GM18907 (cell line): Measurements from ENCODE around the gene RNF32.
"Not testable (repeated sequence)": the region's sequence is repeated elsewhere in the genome, so short reads cannot be mapped to it uniquely, and the experiment has no call there.

Experiments
- ATAC-seq: cut with Tn5 transposase; IDR thresholded peaks from one replicate; pipeline ENCODE4 v1.9.1; 2021; ENCODE audit warnings: mild to moderate bottlenecking, moderate library complexity; ENCODE audit not compliant: unreplicated experiment

Gene RNF32

DNA sequence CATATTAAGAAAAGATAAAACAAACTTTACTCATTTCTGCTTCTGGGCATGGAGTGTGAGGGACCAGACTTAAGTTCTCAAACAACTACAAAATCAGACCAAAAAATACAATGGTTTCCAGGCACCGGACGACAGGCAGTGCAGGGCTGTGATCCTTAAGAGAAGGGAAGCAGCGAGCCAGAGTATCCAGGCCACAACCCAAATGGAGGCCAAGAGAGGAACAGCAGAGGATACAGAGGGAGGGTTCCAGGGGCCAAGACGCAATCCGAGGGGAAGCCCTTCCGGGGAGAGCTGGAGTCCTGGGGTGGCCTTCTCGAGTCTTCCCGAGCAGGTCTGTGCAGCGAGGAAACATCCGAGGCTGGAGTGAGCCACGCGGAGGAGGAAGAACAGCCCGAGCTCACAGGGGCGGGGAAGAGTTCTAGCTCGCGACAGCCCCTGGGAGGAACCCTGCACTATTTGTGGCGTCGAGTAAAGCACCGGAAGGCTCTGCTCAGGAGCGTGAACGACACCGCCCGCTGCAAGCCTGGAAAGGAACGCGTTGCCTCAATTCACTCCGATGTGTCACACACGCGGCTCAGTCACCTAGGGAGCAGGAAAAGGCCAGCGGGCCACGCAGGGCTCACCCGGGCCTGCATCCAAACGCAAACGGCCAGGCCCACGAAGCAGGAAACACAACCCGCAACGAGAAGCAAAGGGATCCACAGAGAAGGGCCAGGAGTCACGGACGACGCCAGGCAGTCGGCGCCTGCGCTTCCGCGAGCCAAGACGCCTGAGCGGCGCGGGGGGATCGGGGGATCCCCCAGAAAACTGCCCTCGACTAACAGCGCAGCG, 933 bp upstream of the RNF32 start:
- ATAC-seq, result no peak

DNA sequence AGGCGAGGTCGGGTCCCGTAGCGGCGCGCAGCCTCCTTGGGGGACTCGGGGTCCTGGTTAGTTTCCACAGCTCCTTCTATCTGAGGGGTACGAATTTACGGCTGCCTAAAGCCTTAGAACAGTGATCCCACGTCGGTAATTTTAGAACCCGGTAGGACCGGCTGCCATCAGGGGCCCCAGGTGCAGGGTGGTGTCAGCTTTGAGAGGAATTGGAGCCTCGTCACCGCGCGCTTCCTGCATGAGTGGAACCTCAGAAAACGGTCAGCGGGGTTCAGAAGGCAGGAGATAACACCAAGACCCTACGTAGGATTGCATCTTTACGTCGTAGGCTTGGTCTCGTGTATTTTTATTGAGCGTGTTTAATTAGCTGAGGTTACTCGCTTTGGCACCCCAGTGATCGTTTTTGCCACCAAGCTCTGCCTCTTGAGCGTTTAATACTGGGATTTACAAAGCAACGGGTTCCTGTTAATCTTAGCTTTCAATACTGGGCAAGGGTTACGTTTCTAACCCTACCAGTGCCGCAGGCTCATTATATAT, 443 bp downstream of the RNF32 start:
- ATAC-seq, result peak; percentile 58

DNA sequence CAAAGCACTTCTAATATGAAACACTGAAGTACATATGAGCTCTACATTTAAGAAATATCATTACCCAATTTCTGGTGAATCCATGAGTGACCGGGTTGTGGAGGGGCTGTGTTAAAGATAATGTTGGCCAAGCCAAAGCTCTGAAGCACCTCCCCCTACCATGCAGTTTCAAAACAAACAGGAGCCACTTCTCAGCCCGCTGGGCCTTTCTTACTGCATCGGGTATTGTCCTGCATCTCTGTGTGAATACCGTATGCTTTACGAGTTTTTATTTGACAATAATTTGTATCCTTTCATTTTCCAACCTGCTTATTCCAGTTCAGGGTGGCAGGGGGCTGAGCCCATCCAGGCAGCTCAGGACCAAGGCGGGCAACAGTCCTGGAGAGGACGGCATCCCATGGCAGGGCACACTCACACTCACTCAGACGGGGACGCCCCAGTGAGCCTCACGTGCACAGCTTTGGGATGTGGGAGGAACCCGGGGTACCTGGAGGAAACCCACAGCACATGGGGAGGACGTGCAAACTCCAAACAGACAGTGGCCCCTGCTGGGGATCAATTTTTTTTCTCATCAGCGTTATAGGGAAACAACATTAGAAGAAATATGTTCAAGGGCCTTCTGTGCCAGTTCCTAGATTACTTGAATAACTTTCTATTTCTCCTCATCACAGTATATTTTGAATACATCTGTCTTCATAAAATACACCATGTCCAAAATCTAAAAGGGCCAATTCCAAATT, 1.9 kb downstream of the RNF32 start:
- ATAC-seq, result no peak

DNA sequence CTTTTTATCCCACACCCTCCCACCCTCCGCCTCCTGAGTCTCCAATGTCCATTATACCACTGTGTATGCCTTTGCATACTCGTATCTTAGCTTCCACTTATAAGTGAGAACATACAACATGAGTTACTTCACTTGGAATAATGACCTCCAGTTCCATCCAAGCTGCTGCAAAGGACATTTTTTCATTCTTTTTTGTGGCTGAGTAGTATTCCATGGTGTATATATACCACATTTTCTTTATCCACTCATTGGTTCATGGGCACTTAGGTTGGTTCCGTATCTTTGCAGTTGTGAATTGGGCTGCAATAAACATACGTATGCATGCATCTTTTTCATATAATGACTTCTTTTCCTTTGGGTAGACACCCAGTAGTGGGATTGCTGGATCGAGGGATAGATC, 6.8 kb downstream of the RNF32 start:
- ATAC-seq, result not testable (repeated sequence)

DNA sequence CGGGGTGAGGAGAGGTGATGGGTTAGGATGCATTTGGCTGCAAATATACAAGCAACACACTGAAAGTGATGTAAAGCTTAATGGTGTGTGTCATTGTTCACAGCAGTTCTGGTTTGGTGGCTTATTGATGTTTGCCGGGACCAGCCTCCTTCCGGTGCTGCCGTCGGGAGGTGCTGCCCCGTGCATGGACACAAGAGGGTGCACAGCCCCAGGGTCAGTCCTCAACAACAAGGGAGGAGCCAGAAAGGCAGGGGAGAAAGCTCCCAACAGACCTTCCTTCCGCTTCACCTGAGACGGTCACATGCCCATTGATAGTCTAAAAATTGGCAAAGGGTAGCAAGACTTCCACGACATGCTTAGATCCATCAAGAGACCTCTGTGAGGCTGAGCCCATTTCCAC, 9.5 kb downstream of the RNF32 start:
- ATAC-seq, result no peak

DNA sequence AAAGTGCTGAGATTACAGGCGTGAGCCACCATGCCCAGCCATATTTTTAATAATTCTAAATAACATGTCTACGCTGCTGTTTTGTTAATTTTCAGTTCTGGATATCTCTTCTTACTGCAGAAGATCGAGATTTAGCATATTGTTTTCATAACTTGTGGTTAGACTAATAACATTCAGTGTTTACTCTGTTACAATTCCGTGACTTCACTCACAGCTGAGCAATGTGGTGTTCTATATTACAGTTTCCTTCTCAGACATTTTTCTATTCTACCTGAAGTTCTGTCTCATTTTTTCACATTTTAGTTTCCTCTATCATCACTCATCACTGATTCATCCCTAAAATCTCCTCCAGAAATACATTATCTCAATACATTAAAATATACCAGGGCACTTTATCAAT, 10.9 kb downstream of the RNF32 start:
- no peak for ATAC-seq

DNA sequence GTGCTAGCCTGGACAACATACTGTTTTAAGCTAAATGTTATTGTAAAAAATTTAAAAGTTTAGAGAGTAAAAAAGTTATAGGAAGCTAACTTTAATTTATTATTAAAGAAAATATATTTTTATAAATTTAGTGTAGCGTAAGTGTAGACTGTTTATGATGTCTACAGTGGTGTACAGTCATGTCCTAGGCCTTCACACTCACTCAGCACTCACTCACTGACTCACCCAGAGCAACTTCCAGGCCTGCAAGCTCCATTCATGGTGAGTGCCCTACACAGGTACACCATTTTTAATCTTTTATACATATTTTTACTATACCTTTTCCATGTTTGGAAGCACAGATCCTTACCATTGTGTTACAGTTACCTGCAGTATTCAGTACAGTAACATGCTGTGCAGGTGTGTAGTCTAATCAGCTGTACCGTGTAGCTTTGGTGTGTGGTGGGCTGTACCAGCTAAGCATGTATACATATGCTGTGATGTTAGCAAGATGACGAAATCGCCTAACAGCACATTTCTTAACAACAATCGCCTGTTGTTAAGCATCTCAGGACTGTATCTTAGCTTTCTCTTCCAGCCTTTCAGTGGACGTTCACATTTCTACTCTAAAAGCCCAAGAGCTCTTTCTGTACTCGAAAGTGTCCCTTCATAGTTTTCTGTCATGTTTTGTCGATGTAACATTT, 12.5 kb downstream of the RNF32 start:
- ATAC-seq, result no peak

DNA sequence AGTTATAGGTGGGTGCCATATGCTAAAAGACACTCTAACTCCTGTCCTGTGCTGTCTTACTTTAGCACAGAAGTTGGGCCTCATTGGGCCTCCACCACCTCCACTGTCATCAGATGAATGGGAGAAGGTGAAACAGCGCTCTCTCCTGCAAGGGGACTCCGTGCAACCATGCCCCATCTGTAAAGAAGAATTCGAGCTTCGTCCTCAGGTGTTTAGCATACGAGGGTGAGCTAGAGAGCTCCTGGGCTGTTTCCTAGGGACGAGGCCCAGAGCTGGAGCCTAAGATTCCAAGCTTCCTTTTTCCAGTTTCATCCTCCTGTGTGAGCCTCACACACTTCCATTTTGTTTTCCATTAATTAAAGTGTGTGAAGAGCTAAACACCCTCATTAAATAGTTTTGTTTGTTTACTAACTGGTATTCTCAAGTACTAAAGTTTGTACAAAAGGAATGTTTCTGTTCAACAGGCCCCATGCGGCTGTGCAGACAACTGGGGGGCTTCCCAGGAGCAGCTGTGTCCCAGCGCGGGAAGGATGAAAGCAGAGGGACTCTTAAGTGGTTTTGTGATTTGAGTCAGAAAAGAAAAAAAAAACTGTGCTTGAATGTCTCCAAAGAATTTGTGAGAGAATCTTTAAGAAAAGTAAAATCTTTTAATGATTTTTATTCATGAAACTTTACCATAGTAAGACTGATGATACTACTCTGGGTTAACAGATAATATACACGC, 14.1 kb downstream of the RNF32 start:
- ATAC-seq, result no peak

DNA sequence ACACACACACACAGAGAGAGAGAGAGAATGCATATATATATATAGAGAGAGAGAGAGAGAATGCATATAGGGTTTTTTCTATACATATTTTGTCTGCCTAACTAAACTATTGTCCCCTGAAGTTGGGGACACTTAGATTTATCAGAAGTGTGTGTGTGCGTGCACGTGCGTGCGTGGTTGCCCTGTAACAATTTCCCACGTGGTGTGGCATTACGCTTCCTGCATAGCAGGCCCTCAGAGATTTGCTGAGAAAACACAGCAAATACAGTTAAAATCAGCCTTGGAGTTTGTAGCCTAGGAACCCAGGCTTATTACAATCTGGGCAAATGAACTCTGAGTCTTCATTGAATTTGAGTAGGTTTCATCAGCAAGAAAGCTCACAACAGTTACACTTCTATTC, 14.7 kb downstream of the RNF32 start:
- ATAC-seq, result no peak

DNA sequence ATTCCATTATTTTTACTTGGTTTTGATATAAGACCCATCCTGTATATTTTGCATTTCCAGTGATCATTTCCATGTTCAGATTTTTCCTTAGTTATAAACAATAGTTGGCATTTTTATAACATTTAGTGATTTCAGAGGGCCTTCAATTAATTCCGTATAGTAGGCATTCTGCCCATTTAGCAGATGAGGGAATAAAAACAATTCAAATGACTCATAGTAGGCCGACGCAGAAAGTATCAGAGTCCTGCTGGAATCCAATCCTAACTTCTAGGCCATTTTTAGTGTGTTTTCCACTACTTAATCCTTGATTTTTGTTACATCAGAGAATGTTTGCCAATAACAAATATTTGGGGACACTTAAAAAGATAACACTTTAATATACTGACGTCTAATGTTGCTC, 15.4 kb downstream of the RNF32 start:
- ATAC-seq, result no peak

DNA sequence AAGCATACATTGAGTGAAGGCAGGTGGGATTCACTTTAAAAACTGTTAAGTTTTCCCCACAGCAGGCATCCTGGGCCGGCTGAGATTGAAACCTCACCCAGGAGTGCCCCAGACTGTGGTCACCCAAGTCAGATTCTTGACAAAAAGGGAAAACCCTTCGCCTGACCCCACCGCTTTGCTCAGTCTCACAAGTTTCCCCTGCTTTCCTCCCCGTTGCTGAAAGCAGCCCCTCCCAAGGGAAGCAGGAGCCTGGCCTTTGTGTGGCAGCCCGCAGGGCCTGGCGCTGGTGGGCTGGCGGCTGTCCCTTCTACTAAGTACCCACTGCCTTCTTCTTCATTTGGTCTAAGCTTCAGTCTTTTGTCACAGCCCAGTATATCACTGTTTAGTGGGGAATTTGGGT, 16.0 kb downstream of the RNF32 start:
- peak; percentile 74 for ATAC-seq

DNA sequence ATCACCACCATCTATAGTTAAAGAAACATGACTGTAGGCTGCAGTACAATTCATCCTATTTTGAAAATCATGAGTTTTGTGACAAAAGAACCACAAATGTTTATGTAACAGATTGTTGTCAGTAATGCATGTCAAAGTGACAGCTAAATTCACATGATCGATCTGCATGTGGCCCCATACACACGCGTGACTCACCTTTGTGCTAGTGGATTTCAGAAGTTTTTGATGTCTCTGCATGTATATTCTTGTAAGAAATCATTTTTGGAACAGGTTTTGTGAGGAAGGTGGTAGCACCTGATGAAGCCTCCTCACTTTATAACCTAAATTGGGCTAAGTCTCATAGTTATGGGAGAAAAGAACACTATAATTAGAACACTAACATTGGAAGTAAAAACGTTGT, 17.1 kb downstream of the RNF32 start:
- no peak for ATAC-seq

DNA sequence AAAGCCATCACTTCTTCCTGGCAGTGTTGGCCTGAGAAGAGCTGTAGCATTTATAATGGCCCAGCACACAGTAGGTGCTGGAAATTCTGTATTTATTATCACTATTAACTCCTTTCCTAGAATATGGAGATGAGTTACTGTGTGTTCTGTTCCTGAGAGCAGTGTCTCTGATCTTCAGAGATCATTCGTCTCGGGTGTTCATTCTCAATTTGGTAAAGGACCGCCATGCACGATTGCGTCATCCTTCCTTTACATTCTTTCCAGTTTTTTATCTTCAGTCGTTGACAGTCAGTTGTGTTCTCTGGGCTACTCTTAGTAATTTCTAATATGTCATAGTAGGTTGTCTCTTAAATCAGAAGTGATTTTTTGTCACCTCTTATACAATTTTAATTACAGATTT, 18.6 kb downstream of the RNF32 start:
- ATAC-seq, result no peak

DNA sequence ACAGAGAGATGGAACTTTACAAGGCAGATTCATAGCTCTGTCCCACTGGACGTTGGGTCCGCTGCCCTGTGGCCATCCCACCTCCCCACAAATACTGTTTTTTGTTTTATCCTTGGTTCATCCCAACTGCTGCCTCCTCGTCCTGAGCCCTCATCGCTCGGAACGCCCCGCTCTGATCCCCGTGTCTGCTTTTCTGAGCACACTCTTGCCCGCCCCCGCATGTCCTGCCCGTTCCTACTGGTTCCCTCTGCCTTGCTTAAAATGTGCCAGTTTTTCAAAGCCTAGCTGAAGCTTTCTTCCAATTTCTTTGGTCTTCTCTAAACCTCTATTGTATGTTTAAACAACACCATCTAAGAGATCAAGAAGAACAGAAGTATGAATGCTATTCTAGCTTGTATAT, 19.4 kb downstream of the RNF32 start:
- no peak for ATAC-seq

DNA sequence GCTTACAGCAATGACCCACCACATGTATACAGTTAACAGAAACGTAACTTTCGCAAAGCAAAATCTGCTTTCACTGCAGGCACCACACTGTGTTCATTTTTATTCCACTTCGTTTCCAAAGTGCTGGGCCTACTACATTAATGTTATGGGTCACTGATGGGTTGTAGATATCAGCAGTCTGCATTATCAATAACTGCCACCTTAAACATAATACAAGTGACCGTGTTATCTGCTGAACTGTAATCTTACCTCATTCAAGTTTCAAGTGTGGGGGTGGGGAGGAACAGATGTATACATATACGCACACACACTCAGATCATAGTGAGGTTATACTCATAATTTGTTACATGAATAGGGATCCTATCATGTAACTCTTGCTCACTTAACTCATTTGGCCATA, 21.1 kb downstream of the RNF32 start:
- ATAC-seq, result no peak

DNA sequence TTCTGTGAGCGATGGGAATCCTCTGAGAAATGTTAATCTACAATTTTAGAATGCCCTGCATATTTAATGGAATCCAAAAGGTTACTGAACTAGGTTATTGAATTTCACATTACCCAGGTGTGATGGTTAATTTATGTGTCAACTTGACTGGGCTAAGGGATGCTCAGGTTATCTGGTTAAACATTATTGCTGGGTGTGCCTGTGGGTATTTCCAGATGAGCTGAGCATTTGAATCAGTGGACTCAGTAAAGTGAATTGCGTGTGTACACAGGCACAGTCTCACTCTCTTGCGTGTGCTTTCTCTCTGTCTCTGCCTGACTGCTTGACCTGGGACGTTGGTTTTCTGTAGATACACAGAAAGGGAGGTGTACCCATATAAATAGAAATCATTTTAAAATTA, 21.7 kb downstream of the RNF32 start:
- peak; percentile 77 for ATAC-seq

DNA sequence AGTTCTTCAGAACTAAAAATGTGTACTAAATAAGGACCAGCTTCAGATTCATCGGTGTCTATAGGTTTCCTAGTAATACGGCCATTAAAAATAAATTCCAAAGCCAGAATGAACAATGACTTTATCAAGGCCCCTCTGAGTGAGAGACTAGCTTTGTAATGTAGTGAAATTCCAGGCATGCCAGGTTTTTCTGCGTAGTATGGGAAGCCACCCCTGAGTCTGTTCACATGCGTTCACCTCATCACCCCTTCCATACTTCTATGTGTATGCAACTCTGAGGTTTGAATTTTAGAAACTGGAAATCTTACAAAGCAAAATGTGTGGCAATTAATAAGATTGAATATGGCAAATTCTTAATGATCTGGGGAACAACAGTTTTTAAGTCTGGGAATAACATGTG, 24.5 kb downstream of the RNF32 start:
- no peak for ATAC-seq

DNA sequence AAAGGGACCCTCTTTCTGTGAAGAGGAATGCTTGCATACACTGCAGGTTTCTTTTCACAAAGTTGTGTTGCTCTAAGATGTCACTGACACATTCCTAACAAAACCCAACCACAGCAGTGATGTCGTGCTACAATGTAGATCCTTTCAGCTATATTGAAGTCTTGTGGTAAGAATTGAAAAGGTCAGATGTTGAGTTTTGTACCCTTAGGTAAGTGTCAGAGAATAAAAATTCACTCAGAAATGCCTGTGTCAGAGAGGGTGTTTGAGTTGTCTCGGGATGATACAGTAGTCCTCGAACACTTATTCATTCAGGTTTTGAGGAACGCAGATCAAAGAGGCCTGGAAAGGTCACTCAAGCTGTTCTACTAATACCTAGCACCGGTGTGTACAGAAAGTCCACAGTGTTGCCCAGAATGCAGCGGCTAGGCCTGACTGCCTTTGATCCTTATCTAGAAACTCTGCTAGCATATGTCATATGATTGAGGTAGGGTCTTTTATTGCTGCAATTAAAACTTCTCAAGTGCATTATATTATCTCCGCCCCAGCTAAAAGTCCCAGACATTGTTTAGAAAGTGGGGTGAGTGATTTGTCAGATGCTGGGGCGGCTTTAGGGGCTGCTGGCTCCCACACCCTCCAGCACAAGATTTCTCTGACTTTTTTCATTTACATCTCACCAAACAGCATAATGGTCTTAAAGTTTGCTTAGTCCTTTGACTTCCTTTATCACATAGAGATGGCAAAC, 26.0 kb downstream of the RNF32 start:
- ATAC-seq, result no peak

DNA sequence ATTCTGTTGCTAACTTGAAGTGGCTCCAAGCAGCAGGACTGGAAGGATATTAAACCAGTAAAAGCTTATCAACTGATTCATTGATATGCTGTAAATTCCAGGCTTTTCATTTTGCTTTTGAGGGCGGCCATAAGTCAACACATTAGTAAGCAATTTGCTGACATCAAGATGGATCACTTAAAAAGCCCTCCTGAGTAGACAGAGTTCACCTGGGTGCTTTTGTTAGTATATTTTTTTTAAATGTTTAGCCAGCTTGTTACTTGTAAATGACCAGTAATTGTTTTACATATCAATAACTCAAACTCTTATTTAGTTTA, 26.5 kb downstream of the RNF32 start:
- no peak for ATAC-seq

DNA sequence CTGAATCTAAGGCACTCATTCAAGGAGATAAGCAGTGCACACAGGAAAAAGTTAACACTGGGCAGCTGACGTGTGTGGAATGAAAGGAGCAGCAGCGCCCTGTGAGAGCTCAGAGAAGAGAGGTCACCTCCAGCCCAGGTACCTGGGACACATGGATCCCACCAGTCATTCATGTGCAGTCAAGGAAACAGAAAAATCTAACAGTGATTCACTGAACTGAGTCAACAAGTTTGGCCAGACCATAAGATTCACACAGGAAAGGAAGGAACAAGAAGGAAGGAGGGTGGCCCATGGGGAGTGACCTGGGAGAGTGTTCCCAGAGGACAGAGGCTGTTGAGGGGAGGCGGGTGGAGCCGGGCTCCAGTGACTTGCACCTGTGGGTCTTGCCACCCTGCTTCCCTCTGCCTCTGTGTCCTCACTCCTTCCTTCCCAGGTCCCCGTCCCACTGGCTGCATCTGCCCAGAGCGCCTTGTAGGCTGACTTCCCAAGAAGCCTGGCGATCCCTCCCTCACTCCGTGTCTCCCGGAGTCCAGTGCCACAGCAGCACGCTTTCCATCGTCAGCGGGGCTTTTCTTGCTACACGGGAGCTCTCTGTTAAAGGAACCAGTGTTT, 27.7 kb downstream of the RNF32 start:
- ATAC-seq, result no peak
